GM18526 (cell line): ENCODE results near the gene SPATA9.

Experiments used
- POLR2A ChIP-seq: IDR thresholded peaks from 3 replicates; pipeline ENCODE4 v1.6.1; 2011; ENCODE audit not compliant: insufficient read length; ENCODE audit errors: extremely low read depth

The SPATA9 gene

GRCh38 chr5:95667061-95667618, 15.7 kb downstream of the SPATA9 start:
- no peak for TF ChIP-seq POLR2A

- no peak for TF ChIP-seq POLR2A
These were observed 18.5 kb downstream of the SPATA9 start for GRCh38 chr5:95664204-95664786.

GRCh38 chr5:95662946-95663345, 19.8 kb downstream of the SPATA9 start:
- TF ChIP-seq POLR2A, result no peak

GRCh38 chr5:95660060-95660459, 22.7 kb downstream of the SPATA9 start:
- no peak for TF ChIP-seq POLR2A

- no peak for TF ChIP-seq POLR2A
These were observed 27.2 kb downstream of the SPATA9 start for GRCh38 chr5:95655575-95655974.

- no peak for TF ChIP-seq POLR2A
These were observed 28.6 kb downstream of the SPATA9 start for GRCh38 chr5:95654196-95654595.

- no peak for TF ChIP-seq POLR2A
These were observed 29.9 kb downstream of the SPATA9 start for GRCh38 chr5:95652849-95653248.

GRCh38 chr5:95649842-95650620, 32.8 kb downstream of the SPATA9 start:
- TF ChIP-seq POLR2A, result no peak

GRCh38 chr5:95649274-95649673, 33.5 kb downstream of the SPATA9 start:
- no peak for TF ChIP-seq POLR2A

- no peak for TF ChIP-seq POLR2A
These were observed 34.6 kb downstream of the SPATA9 start for GRCh38 chr5:95647886-95648860.

GRCh38 chr5:95646569-95647431, 36.0 kb downstream of the SPATA9 start, which contains the start of gene RFESD:
Gene RFESD, plus strand, starts transcription at chr5:95646777. Its CDS starts 5,495 bp downstream, at chr5:95652272.
- peak; percentile 58 for TF ChIP-seq POLR2A

GRCh38 chr5:95644351-95645042, 38.3 kb downstream of the SPATA9 start:
- TF ChIP-seq POLR2A, result no peak

- TF ChIP-seq POLR2A, result no peak
These were observed 39.6 kb downstream of the SPATA9 start for GRCh38 chr5:95643152-95643551.

GRCh38 chr5:95641741-95642220, 41.0 kb downstream of the SPATA9 start:
- no peak for TF ChIP-seq POLR2A

- no peak for TF ChIP-seq POLR2A
These were observed 44.2 kb downstream of the SPATA9 start for GRCh38 chr5:95638632-95639031.
